8988T (cell line): ENCODE measurements around the gene DUSP22.
"Not testable (repeated sequence)": the region's sequence is repeated elsewhere in the genome, so short reads cannot be mapped to it uniquely, and the experiment has no call there.

Experiments
- DNase-seq: peaks from one replicate; pipeline ENCODE4 v3.0.0; 2011

The DUSP22 gene

DNA sequence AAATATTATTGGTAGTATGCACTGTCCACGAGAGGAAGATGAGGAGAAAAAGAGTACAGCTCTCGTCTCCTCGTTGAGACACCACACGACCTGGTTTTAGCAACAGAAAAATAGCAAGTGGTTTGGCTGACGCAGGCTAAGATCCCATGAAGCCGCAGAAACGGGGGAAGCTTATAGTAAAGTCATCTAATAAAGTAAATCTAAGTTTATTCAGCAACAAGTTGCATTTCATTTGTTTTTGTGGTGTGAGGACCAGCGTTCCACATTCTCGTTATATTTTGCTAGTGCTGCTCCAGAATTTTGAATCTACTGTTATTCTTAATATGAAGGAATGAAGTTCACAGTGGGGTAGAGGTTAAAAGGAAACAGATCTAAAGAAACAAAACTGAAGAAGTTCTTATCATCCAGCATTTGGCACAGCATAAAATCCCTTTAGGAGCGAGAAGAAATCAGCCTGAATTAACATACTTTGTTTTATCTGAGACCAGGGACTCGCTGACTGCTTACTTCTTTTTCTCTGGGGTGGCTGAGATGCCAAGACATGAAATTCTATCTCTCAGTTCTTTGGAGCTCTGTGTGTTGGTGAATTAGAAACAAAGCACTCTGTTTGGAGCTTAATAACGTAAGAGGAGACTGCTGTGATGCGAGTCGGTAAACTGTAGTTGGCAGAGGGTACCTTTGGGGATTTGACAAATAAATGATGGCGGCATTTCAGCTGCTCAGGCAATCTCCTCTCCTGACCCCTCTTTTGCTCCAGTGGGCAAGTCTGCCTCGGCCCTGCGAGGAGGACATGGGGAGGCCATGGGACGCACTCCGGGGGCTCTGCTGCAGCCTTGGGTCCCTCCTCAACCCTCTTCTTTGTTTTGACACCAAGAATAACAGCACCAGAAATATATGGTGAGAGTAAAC is 74.4 kb downstream of the DUSP22 start:
- no peak for DNase-seq

DNA sequence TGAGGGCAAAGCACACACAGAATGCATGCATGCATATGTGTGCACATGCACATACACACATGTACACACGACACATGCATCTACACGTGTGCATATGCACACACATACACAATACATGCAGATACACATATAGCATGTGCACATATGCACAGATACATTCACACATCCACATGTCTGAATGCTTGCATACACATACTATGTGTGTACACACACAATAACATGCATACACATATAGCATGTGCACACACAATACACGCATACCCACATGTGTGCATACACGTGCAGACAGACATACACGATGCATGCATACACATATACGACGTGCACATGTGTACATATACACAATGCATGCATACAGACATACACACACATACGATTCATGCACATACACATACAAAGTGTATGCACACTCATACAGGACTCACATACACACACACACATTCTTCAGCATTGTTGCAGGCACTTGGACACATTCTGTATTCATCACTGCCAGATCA is 75.1 kb downstream of the DUSP22 start:
- DNase-seq = no peak

DNA sequence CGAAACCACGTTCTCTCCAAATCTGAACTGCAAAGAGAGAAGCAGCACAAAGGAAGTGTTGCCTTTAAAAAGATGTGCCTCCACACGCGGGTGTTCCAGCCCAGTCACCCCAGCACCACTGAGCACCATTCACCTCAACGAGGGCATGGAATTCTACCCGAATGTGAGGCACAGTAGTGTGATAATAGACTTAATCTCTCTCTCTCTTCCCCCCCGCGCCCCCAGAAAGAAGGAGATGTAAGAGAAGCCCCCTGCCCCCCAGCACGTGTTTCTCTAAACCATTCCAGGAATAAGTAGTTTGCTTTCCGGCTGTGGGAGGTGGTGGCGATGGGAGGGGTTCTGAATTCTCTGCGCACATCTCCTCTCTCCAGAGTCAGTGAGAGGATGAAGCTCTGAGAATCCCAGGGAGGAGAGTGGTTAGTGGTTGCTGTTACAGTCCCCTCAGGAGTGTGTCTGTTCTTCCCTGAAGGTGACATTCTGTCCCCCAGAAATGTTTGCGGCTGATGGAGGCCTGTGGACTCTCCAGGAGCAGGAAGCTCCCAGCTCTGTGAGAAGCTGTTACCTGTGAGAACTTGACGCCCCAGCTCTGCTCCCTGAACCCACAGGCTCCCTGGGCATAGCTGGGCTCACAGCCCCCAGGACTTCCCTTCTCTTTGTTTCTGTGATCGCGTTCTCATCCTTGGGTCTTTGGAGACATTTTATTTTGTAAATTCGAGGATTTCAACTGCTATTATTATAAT is 75.8 kb downstream of the DUSP22 start:
- no peak for DNase-seq

DNA sequence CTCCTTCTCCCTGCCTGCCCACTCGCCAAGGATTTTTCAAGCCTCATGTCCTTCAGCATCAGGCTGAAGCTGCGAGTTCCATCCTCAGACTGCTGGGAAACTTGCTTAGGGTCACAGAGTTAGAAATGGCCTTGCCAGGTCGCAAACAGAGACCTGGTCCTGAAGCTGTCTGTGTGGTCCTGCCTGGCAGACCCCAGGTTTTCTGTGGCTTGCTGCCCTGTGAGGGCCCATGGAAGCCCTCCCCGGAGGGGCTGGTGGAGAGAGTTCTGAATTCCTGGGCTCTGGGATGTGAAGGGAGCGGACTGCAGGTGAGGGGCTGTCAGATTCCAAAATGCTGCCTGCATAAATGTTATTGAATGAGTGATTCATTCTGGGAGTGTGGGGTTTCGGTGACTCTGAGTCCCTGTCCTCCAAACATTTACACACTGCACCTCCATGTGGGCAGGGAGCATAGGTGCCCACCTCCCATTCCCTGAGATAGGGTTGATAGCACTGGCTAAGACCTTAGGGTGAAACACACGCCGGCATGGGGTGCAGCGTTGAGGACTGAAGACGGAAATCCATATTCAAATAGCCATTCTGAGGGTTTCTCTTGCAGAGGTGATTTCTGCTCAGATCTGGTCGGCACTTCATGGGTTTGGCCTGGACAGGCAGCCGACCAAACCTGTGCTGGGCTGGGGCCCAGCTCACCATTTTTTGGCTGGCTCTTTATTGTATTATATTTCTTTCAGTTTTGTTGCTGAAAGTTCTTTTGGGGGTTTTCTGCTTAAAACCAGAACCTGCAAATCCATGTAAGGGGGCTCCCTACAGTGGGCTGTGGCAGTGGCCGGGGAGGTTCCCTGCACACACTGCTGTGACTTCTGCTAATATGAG is 77.5 kb downstream of the DUSP22 start:
- no peak for DNase-seq

DNA sequence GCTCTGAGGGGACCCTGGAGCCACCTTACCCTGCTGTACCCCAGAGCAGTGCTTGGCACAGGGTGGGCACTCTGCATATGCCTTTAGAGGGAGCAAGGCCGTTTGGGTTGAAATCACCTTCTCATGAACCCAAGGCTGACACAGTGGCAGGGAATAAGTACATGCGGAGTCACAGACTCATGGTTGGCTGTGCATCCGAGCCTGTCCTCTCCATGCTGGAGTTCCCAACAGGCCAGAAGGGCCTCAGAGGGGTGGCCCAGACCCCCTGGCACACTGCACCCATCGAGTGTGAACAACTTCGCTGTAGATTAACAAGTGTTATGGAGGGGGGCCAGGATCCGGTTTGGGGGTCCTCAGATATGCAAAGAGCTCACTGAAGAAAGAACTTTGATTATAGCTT is 78.3 kb downstream of the DUSP22 start:
- no peak for DNase-seq

DNA sequence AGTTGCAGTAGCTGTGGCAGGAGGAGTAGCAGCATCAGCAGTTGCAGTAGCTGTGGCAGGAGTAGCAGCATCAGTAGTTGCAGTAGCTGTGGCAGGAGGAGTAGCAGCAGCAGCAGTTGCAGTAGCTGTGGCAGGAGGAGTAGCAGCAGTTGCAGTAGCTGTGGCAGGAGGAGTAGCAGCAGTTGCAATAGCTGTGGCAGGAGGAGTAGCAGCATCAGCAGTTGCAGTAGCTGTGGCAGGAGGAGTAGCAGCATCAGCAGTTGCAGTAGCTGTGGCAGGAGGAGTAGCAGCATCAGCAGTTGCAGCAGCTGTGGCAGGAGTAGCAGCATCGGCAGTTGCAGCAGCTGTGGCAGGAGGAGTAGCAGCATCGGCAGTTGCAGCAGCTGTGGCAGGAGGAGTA is 79.6 kb downstream of the DUSP22 start:
- DNase-seq = not testable (repeated sequence)

DNA sequence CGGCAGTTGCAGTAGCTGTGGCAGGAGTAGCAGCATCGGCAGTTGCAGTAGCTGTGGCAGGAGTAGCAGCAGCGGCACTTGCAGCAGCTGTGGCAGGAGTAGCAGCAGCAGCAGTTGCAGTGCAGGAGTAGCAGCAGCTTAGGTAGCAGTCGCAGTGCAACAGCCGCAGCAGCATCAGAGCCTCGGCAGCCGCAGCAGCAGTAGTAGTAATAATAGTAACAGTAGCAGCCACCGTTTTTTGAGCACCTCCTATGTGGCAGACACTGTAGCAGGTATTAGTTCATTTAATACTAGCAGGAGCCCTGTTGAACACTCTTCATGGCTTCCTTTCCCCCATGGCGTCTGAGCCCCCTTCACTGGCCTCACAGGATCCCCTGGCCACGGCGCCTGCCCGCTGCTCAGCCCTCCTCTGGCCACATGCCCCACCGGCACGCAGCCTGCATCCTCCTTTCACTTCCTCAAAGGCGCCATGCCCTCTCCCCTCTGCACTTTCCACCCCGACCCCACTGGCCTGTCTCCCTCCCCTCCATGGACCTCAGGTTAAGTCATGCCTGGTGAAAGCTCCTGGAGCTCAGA is 80.1 kb downstream of the DUSP22 start:
- DNase-seq = no peak

DNA sequence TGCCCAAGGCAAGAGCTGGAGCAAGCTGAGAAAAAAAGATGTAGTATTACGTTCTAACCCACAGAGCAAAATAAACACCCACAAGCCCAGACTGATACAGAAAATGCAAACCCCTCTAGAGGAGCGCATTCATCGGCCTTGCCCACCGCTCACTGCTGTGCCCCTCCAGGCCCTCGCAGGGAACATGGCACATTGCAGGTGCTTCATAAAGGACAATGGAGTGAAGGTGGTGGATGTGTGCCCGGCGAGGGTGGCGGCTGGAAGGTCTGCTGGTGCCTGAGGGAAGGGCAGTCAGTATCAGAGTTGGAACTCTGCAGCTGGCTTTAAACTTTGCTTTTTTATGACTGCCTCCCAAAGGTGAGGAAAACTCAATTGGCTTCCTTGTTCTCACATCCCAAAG is 80.7 kb downstream of the DUSP22 start:
- DNase-seq = no peak

DNA sequence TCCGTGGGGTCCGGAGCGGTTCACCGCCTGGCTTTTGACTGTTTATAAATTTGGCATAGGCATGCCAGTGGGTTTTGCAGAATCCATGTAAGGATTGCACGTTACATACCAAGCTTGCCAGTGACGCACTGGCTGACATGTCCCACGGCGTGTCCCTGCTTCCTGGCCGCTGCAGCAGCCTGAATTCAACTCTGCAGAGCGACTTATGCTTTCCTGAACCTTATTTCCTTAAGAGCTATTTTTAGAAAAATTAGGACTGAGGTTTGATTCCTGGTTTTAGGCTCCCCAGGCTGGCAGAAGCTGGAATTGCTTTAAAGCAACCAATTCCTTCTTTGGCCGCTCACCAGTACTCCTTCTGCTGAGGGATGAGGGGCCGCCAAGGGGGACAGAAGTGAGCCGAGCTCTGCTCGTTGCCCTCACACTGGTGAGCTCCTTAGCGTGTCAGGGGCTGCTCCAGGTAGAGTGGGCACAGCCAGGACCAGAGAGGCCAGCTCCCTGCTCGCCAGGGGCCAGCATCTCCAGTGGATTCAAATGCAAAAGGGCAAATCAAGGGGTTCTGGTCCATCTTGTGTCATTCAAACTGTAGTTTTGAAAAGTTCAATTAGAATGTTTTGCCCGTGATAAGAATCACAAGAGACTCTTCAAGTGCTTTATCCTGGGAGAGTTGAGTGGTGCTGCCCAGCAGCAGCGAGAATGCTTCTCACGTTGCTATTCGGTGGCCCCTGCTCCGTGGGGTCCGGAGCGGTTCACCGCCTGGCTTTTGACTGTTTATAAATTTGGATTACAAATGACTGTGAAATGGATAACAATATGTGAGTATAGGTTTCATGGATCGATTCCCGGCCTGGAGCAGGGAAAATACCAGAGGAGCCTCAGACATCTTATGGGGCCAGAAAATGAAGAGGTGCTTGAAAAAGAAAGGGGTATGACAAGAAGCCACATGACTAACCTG is 81.8 kb downstream of the DUSP22 start:
- no peak for DNase-seq

DNA sequence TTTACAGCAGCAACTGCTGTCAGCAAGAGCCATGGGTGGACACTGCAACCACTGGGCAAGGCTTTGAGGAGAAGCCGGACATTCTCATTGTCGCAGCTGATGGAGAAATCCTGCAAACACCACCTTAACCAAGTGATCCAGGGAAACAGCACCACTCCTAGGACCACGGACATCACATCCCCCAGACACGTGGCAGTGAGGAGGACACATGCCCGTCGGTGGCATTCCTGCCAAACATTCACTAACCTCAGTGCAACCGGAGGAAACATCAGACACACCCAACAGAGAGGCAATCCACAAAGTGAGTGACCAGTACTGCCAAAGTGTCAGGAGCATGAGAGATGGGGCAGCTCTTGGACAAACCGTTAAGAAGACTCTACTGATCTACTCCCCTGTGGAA is 82.7 kb downstream of the DUSP22 start:
- DNase-seq = no peak

DNA sequence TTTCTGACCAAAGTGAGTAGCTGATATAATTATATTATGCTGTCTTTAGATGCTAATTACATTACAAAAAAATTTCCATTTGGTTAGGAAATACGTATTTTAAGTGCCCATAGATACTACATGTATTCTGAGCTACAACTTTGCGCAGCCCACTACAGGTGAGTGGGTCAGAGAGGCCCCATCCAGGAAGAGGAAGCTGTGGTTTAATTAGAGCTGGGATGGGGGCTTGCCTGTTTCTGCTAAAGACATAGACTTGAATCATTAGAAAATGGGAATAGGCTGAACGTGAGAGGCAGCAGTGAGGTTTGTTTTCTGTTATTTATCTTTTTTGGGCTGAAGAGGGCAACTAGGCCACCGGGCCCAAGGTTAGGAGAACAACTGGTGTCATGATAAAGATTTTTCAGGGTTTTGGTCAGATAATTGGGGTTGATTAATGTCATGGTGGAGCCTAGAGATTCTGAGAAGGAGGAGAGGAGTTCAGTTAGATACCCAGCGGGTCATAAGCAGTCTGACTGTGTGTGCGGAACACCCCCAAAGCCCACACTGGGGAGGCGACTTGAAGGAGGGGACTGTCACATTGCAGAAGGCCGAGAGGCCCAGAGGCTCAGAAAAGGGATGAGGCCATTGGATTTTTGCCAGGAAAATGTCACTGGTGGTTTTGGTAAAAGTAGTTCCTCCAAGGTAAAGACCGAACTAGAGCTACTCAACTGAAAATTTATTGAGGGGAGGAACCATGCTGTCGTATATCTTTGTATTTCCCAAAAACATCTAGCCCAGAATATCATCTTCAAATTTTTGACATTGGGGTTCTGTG is 84.7 kb downstream of the DUSP22 start:
- no peak for DNase-seq

DNA sequence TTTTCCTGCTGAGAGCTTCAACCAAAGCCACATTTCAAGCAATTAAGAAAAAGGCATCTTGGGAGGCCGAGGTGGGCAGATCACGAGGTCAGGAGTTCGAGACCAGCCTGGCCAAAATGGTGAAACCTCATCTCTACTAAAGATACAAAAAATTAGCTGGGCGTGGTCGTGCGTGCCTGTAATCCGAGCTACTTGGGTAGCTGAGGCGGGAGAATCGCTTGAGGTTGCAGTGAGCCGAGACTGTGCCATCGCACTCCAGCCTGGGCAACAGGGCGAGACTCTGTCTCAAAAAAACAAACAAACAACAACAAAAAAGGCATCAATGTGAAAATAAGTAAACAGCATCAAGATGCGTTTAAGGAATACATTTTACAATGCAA is 85.3 kb downstream of the DUSP22 start:
- DNase-seq = not testable (repeated sequence)

DNA sequence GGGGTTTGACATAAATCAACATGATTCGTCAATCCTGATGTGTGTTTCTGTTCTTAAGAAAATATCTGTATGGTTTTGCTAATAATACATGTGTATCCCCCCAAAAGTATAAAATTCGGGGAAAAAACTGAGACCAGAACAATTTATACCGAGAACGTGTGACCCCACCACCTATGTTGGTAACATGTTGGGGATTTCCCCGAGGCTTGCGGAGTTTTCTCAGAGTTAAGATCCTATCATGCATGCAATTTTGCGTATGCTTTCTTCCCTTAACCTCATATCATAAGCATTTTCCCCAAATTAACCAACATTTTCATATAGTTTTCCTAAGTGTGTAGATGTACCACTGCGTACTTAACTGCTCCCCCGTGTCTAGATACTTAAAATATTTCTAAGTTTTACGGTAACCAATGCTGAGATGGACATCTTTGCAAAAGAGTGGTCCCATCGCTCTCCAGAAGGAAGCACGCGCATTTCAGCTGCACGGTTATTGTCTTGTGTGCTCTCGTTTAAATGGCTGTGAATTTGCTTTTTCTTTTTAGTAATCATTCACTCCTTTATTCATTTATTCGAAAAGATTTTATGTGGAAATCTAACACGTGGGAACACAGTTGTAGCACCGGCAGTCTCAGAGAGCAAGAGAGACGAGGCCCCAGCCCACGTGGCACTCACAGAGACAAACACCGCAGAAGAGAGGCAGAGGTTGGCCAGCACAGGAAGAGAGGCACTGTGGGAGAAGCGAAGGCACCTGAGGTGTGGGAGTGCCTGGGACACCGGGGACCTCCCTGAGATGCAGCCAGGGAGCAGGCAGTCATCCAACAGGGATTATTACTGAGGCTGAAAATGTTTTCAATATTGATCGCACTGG is 86.0 kb downstream of the DUSP22 start:
- no peak for DNase-seq

DNA sequence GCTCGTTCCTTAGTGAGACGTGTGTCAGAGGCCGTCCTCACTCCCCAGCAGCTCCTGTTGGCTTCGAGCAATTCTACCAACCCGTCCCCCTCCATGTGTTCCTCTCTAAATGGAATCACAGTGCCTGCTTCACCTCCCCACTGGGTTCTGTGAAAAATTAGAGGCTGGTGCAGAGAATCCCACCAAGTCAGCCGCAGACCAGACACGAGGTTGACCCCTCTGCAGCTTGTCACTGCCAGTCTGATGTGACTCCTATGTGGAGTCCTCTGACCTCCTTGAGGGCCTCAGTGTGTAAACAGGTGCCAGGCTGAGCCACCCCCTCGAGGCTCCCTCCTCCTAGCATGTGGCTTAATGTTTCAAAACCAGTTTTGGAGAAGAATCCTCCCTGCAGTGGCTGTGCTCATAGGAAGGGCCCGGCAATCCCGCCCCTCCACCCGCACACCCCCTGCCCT is 86.7 kb downstream of the DUSP22 start:
- no peak for DNase-seq

DNA sequence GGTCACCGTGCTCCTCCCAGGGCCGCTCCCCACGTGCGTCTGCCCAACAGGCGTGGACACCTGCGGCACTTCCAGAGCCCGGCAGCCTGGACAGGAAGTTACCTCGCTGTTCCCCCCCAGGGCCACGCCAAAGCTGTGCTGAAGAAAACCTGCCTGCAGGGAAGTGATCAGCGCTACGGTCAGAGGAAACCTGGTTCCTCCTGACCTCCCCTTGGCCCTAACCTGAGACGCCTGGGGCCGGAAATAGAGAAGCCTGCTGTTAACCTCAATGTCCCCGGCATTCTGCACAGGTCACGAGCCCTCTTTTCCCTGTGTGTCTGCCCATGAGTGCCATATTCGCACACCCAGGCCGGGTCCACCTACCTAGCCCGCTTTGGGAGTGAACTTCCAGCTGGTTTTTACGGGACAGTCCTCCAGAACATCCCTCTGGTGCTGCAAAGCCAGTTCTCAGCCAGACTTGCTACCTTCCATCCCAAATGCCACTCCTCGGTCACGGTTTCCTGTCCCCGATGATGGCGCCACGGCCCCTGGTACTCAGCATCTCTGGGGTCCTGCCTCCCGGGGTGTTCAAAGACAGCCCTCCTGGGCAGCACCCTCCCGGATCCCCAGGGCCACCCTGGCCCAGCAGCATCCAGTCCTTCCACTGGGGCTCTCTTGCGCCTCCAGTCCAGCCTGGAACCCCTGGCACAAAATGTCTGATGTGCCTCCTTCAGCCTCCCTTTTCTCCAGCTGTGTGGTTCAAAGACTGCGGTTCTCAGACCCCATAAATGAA is 87.3 kb downstream of the DUSP22 start:
- no peak for DNase-seq

DNA sequence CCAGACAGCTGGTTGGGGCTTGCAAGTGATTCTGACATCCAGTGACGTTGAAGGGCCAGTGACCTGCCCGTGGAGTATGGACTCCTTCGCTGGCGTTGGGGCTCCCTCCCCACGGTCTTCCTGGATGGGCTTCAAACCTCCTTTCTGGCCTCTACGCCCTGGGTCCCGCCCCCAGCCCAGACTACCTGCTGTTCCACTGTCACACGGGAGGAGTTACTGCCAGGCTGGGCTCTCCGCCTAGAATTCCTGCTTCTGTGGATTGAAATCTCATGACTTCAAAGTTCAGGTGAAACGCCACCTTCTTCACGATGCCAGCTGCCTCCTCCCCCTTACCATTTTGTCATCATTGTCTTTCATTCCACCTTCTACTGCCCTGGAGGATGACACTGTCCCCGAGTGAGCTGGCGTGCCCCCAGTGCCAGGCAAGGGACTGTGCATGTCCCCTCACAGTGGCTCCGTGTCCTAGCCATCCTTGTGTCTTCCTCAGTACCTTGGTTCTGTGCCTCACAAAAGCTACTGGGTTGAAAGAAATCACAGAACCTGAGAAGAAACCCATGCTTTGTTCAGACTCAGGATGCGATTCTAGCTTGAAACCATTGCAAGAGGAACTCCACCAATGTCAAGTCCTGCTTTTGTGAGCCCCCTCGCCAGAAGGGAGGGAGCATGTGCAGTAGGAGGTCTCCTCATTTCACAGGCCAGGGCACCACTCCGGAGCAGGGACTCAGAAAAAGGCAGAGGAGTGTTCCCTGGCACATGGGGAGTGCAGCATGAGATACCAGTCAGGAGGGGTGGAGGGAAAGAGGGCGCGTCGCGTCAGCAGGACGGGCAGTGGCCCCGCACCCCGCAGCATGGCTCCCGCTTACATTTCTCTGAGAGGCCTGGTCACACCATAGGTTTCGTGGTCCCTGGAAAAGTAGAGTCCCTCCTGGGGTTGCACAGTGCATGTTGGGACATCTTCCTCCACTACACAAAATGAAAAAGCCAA is 88.2 kb downstream of the DUSP22 start:
- no peak for DNase-seq

DNA sequence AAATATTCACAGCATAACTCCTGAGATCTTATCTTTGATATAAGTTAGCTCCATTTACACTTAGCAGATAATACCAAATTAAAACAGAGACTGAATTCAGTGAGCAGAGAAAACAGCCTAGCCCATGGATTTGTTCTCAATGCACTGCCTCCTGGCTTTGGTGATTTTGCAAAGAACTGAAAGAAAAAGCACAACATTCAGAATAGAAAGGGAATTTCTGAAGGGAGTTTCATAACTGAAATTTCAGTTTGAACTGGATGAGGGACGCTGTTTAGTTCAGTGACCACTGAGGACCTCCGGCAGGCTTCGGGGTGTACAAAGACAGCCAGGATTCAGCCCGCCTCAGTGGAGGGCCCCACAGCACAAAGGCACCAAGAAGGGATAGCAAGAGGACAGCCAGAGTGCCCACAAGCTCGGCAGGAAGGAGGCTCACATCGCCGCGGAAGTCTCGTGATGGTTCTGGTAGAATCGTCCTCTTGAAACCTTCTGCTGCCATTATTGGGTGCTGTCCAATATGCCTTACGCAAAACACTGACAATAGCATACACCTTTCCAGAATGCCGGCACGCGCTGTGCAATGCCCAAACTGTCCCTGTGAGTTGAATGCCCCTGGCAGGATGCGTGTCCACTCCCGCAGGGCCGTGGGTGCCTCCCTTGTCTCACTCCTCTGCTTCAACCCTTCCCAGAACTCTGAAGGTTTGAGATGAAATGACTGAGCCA is 89.6 kb downstream of the DUSP22 start:
- no peak for DNase-seq
